HepG2 (cell line): ENCODE data around the gene RNF40. TPM values are rescaled to one million over a fixed set of nuclear protein-coding genes. Genes with fewer than 3 reads are reported as not detected.

Experiments used
- ATAC-seq: fragments of 200-7000 bp; cut with Tn5 transposase; 3 replicates; pipeline ENCODE4 v1.9.1; 2020; ENCODE audit warnings: mild to moderate bottlenecking, moderate library complexity
- BruUV-seq: library from RNA; stranded (reverse); fragments of 400-500 nt; replicated peaks from 2 replicates; lab custom pipeline; 2021; lab: Mats Ljungman, UMichigan
- CTCF ChIA-PET: fragments of 300-600 bp; formaldehyde crosslinking; extraction: SDS; loops from one replicate; lab custom pipeline; 2021; ENCODE audit warnings: low total read pairs, inconsistent platforms, low intra/inter-chr PET ratio; lab: Yijun Ruan, JAX
- POLR2A ChIA-PET: fragments of 350-600 bp; sonication (Branson Sonifier 250); formaldehyde crosslinking; loops from one replicate; lab custom pipeline; 2020; ENCODE audit warnings: antibody characterized with exemption, inconsistent platforms; lab: Yijun Ruan, JAX
- DNase-seq: peaks from one replicate; pipeline ENCODE4 v3.0.0-alpha.2; 2015; ENCODE audit warnings: low spot score
- FAIRE-seq: peaks from 3 replicates; lab custom pipeline; 2011; peaks lifted over from hg19 to GRCh38; lab: Jason Lieb, UNC
- H2AFZ ChIP-seq: one replicate; pipeline ENCODE4 v1.6.1; 2011; ENCODE audit warnings: low read length, inconsistent platforms
- H3K27ac ChIP-seq: fragments of 300-600 bp; 3 replicates; pipeline ENCODE4 v1.8.0; 2011; ENCODE audit warnings: mixed run types, mild to moderate bottlenecking, mixed read lengths, low read length, inconsistent platforms; ENCODE audit not compliant: insufficient read depth; ENCODE audit errors: extremely low read length
- H3K27me3 ChIP-seq, 2 experiments: fragments of 200-600 bp in 1 of 2; 2 replicates in 1 of 2; 3 replicates in 1 of 2; pipeline versions ENCODE4 v1.6.0 to v1.8.0; 2011; ENCODE audit warnings: low read length in 2 of 2, mild to moderate bottlenecking in 2 of 2, moderate library complexity in 2 of 2, inconsistent platforms in 1 of 2; ENCODE audit not compliant: insufficient read depth in 2 of 2, control insufficient read depth in 1 of 2
- H3K36me3 ChIP-seq, 2 experiments: fragments of 200-600 bp in 1 of 2; replicated peaks in 1 of 2; 2 replicates in 1 of 2; 3 replicates in 1 of 2; pipeline versions ENCODE4 v1.5.1 to v1.8.0; 2011; ENCODE audit warnings: low read length in 2 of 2, inconsistent platforms in 1 of 2; ENCODE audit not compliant: insufficient read depth in 2 of 2, control insufficient read depth in 1 of 2
- H3K4me1 ChIP-seq: 2 replicates; pipeline ENCODE4 v1.5.1; 2012; ENCODE audit warnings: low read length, inconsistent platforms; ENCODE audit not compliant: insufficient read depth
- H3K4me2 ChIP-seq: 2 replicates; pipeline ENCODE4 v1.6.0; 2011; ENCODE audit warnings: low read depth, low read length, inconsistent platforms
- H3K4me3 ChIP-seq, 3 experiments: fragments of 200-600 bp in 1 of 3; sonication (generic), shearing (Covaris generic) in 1 of 3; replicated peaks in 1 of 3; 2 replicates each; pipeline ENCODE4 v1.5.1; 2011 to 2016; ENCODE audit warnings: low read length in 3 of 3, inconsistent platforms in 2 of 3, low read depth in 2 of 3, mild to moderate bottlenecking in 2 of 3, control low read depth in 1 of 3, mixed read lengths in 1 of 3; ENCODE audit not compliant: insufficient read depth in 1 of 3
- H3K79me2 ChIP-seq: one replicate; pipeline ENCODE4 v1.6.1; 2011; ENCODE audit warnings: low read length, inconsistent platforms; ENCODE audit not compliant: insufficient read depth
- H3K9ac ChIP-seq: 2 replicates; pipeline ENCODE4 v1.6.0; 2011; ENCODE audit warnings: mild to moderate bottlenecking, low read depth, low read length, inconsistent platforms; ENCODE audit not compliant: insufficient read depth
- H3K9me3 ChIP-seq: 2 replicates; pipeline ENCODE4 v1.5.1; 2012; ENCODE audit warnings: mild to moderate bottlenecking, low read length
- H4K20me1 ChIP-seq: 2 replicates; pipeline ENCODE4 v1.6.0; 2011; ENCODE audit warnings: inconsistent platforms, mild to moderate bottlenecking, low read length, moderate library complexity; ENCODE audit not compliant: insufficient read depth
- ARNT2 ChIP-seq: sonication (generic); formaldehyde crosslinking; IDR thresholded peaks from 2 replicates; pipeline ENCODE4 v1.8.0; 2022; ENCODE audit warnings: mild to moderate bottlenecking, low read depth, missing genetic modification reagents, moderate library complexity
- CAMTA2 ChIP-seq: sonication (generic); formaldehyde crosslinking; IDR thresholded peaks from 2 replicates; pipeline ENCODE4 v1.4.0; 2020; ENCODE audit warnings: mild to moderate bottlenecking, missing genetic modification reagents, borderline replicate concordance
- KDM4B ChIP-seq: sonication (generic); formaldehyde crosslinking; IDR thresholded peaks from 2 replicates; pipeline ENCODE4 v1.4.0; 2020; ENCODE audit warnings: missing genetic modification reagents
- NFKB2 ChIP-seq: sonication (generic); formaldehyde crosslinking; IDR thresholded peaks from 2 replicates; pipeline ENCODE4 v1.4.0; 2020; ENCODE audit warnings: missing genetic modification reagents, borderline replicate concordance
- RXRA ChIP-seq: sonication (generic); formaldehyde crosslinking; IDR thresholded peaks from 2 replicates; pipeline ENCODE4 v1.5.1; 2020; ENCODE audit warnings: missing genetic modification reagents
- SNAI1 ChIP-seq: sonication (generic); formaldehyde crosslinking; IDR thresholded peaks from 2 replicates; pipeline ENCODE4 v1.5.0; 2020; ENCODE audit warnings: mild to moderate bottlenecking, missing genetic modification reagents, borderline replicate concordance
- SNAPC2 ChIP-seq: sonication (generic); formaldehyde crosslinking; IDR thresholded peaks from 2 replicates; pipeline ENCODE4 v1.8.1; 2022; ENCODE audit warnings: mild to moderate bottlenecking, missing genetic modification reagents
- TCF7L2 ChIP-seq: IDR thresholded peaks from 2 replicates; pipeline ENCODE4 v1.6.1; 2011; ENCODE audit warnings: mild to moderate bottlenecking, low read depth, low read length, moderate library complexity
- YEATS2 ChIP-seq: sonication (generic); formaldehyde crosslinking; IDR thresholded peaks from 2 replicates; pipeline ENCODE4 v1.4.0; 2020; ENCODE audit warnings: missing genetic modification reagents, borderline replicate concordance
- ZNF230 ChIP-seq: sonication (generic); formaldehyde crosslinking; IDR thresholded peaks from 2 replicates; pipeline ENCODE4 v1.4.0; 2020; ENCODE audit warnings: mild to moderate bottlenecking, missing genetic modification reagents
- ZNF235 ChIP-seq: sonication (generic); formaldehyde crosslinking; IDR thresholded peaks from 2 replicates; pipeline ENCODE4 v1.8.1; 2023; ENCODE audit warnings: mild to moderate bottlenecking, missing genetic modification reagents, borderline replicate concordance
- ZNF251 ChIP-seq: sonication (generic); formaldehyde crosslinking; IDR thresholded peaks from 2 replicates; pipeline ENCODE4 v1.9.0; 2021; ENCODE audit warnings: mild to moderate bottlenecking, missing genetic modification reagents
- ZNF326 ChIP-seq: sonication (generic); formaldehyde crosslinking; IDR thresholded peaks from 2 replicates; pipeline ENCODE4 v1.4.0; 2020; ENCODE audit warnings: missing genetic modification reagents, borderline replicate concordance
- ZNF484 ChIP-seq: sonication (generic); formaldehyde crosslinking; IDR thresholded peaks from 2 replicates; pipeline ENCODE4 v1.5.1; 2020; ENCODE audit warnings: mild to moderate bottlenecking, low read depth, missing genetic modification reagents, borderline replicate concordance
- ZNF777 ChIP-seq: sonication (generic); formaldehyde crosslinking; IDR thresholded peaks from 2 replicates; pipeline ENCODE4 v1.4.0; 2020; ENCODE audit warnings: missing genetic modification reagents
- ZNF790 ChIP-seq: sonication (generic); formaldehyde crosslinking; IDR thresholded peaks from 2 replicates; pipeline ENCODE4 v1.8.0; 2022; ENCODE audit warnings: missing genetic modification reagents, mild to moderate bottlenecking, borderline replicate concordance
- WGBS: methylation state at CpG from one replicate; pipeline ENCODE4 v1.1.6; 2017; ENCODE audit warnings: low lambda C conversion rate; 5-methylcytosine and 5-hydroxymethylcytosine counted together
- in situ Hi-C: cut with HindIII; loops from 2 replicates; pipeline ENCODE4 v1.10.0; 2017; ENCODE audit warnings: low pct_unique_long_range_greater_than_20kb; ENCODE audit not compliant: extremely low pct_ligation_motif_present
- intact Hi-C: fragments of 100-400 bp; cut with micrococcal nuclease; formaldehyde crosslinking; loops from one replicate; pipeline ENCODE4 v1.10.0; 2022; ENCODE audit not compliant: unreplicated experiment
- polyA plus RNA-seq, 8 experiments: library from polyadenylated mRNA; depleted of rRNA in 3 of 8; stranded (reverse) in 7 of 8; unstranded in 1 of 8; fragments of >200 nt; fragmentation: Illumina TruSeq in 4 of 8; extraction: Trizol in 4 of 8; gene quantifications; 2 replicates each; pipeline versions ENCODE4 v1.2.1 to v1.2.3, GENCODE V29; 2011 to 2016; ENCODE audit warnings: low read depth in 4 of 8, missing spikeins in 1 of 8, mixed read lengths in 1 of 8; ENCODE audit not compliant: insufficient read depth in 1 of 8
- total RNA-seq, 5 experiments: library from RNA; depleted of rRNA; stranded (reverse); fragments of >200 nt; fragmentation: Illumina TruSeq; extraction: Trizol; gene quantifications; 2 replicates each; pipeline ENCODE4 v1.2.3, GENCODE V29; 2016; ENCODE audit warnings: low read depth in 1 of 5
- TF ChIP-seq, protein P1 (sequence below): sonication (generic); formaldehyde crosslinking; IDR thresholded peaks from 2 replicates; pipeline ENCODE4 v1.8.0; 2022; ENCODE audit warnings: missing genetic modification reagents, mild to moderate bottlenecking, borderline replicate concordance
- TF ChIP-seq, protein P2 (sequence below): sonication (generic); formaldehyde crosslinking; IDR thresholded peaks from 2 replicates; pipeline ENCODE4 v1.4.0; 2020; ENCODE audit warnings: mild to moderate bottlenecking, missing genetic modification reagents

Gene RNF40
- total and polyA plus RNA-seq, 2 of the 13 experiments (the other 11 are each of a cell fraction or from before 2014, with no cell fraction given) = 84.0 to 85.6 TPM

DNA sequence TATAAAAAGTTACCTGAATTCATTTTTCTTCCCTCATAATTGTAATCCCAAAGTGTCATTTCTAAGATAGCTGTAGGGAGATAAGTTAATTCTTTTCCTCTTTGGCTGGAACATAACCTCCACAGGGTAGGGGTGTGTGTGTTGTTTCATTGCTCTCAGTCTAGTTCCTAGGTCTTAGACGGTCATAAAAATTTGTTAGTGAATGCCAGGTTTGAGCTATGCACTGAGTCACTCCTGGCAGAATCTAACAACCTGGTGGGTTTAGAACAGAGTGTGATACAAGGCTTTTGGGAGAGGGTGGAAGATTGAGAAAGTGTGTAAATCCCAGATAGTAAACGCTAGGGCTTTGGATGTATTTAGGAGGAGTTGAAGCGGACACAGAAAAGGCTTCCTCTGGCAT lies 14.8 kb upstream of the RNF40 start:
- peaks cover 8 to 15% of the 10 kb centered on the region in 2 experiments for H3K36me3 ChIP-seq
- BruUV-seq = no TSS peak

DNA sequence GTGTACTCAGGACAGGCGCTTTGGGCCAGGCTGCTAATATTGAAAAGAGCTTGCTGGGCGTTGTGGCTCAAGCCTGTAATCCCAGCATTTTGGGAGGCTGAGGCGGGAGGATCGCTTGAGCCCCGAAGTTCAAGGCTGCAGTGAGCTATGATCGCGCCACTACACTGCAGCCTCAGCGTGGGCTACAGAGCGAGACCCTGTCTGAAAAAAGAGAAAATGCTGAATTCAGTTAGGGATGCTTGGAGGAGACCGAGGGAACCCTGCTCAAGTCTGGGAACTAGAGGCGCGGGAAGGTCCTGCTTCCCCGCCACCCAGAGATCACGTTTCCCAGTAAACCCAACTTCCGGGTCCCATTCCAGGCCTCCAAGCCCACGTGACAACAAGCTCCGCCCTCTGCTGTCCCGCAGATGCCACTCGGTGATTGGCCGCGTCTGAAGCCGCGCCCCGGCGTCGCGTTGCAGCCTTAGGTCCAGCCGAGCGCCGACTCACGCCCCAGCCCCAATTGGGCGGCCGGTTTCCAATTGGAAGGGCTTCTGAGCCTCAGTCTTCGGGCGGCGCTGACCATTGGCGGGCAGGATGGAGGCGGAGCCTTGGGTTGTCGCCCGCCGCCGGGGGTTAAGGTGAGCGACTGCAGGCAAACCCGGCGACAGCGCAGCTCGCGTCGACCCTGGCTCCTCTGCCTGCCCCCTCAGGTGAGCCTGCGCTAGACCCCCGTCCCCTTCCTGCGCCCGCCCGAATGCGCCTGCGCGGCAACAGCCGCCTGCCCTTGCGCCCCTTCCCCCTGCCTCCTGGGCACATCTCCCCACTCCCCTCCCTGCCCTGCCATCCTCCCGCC lies 14.1 kb upstream of the RNF40 start, which contains the start of gene PHKG2:
Gene PHKG2 (plus strand): TSS at position 627 of the 835 bp plus-strand sequence. CDS start 396 bp downstream, outside the sequence.
- intact Hi-C loops (loop anchor here (1.0 to 10.0 kb wide), 5 partner anchors 14 to 681 kb away; partner anchors contain the start of genes ALDOA, CFAP119, RNF40 and SRCAP), in situ Hi-C loops (no loop called here)
- BruUV-seq = no TSS peak
- peaks cover 16% of the 10 kb centered on the region for H3K79me2 ChIP-seq
- ChIA-PET CTCF (no interaction called here), POLR2A (interaction anchor here (0.6 to 2.6 kb wide), 56 partner anchors 10 to 1069 kb away, joined by 3 to 35 read pairs (median 4); partner anchors contain the start of genes CFAP119, CTF1, FBRS and FBXL19)
- H2AFZ ChIP-seq = no peak within 1 kb of the TSS
- no peaks in the 10 kb centered on the region for H3K27me3 ChIP-seq
- peaks cover 51% of the 10 kb centered on the region for H3K4me1 ChIP-seq
- peak within 1 kb of the TSS; percentile 79 for H3K9ac ChIP-seq
- H3K27ac ChIP-seq = peak within 1 kb of the TSS; percentile 77
- H3K36me3 ChIP-seq = peaks cover 12 to 18% of the 10 kb centered on the region in 2 experiments
- peak within 1 kb of the TSS; percentile 81 for H3K4me2 ChIP-seq
- 9% methylated on average over 28 of the region's 60 CpGs for WGBS
- H4K20me1 ChIP-seq = no peaks in the 10 kb centered on the region
- peak; percentile 95 for FAIRE-seq
- no peaks in the 10 kb centered on the region for H3K9me3 ChIP-seq
- DNase-seq = peak; percentile 99
- peak within 1 kb of the TSS; percentile 73 to 89 (median 82) for H3K4me3 ChIP-seq
- peak; percentile 97 for ATAC-seq
- TF ChIP-seq ZNF251 (CRISPR knock-in tag) = no peak
- 0 out of 2 replicates have a peak, but pooled peaks have one; percentile 24 for TF ChIP-seq ZNF777 (CRISPR knock-in tag)
- peak; percentile 83; the same call in 1 of the 2 replicates for TF ChIP-seq ARNT2
- TF ChIP-seq ZNF326 (CRISPR knock-in tag) = no peak
- no peak for TF ChIP-seq ZNF230 (CRISPR knock-in tag)
- TF ChIP-seq, protein P1, sequence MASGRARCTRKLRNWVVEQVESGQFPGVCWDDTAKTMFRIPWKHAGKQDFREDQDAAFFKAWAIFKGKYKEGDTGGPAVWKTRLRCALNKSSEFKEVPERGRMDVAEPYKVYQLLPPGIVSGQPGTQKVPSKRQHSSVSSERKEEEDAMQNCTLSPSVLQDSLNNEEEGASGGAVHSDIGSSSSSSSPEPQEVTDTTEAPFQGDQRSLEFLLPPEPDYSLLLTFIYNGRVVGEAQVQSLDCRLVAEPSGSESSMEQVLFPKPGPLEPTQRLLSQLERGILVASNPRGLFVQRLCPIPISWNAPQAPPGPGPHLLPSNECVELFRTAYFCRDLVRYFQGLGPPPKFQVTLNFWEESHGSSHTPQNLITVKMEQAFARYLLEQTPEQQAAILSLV (CRISPR knock-in tag) = no peak; the same call in 1 of the 2 replicates
- TF ChIP-seq, protein P2, sequence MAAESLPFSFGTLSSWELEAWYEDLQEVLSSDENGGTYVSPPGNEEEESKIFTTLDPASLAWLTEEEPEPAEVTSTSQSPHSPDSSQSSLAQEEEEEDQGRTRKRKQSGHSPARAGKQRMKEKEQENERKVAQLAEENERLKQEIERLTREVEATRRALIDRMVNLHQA = no peak
- TF ChIP-seq ZNF484 (CRISPR knock-in tag) = no peak
- peak; percentile 86; the same call in 1 of the 2 replicates for TF ChIP-seq NFKB2 (CRISPR knock-in tag)
- TF ChIP-seq TCF7L2 = no peak
- TF ChIP-seq KDM4B = no peak
- peak; percentile 83 for TF ChIP-seq YEATS2 (CRISPR knock-in tag)

More for the DNA sequence above, 14.8 kb upstream of the RNF40 start:
- Histone ChIP-seq H3K9ac (peak overlapping the region; percentile 79), H3K4me3 (peak overlapping the region in 1 of 3 experiments; percentile 89; a peak in 2 of 6 replicates), H3K27ac (peak overlapping the region; percentile 77), H3K27me3 (no peaks in the 10 kb centered on the region), H3K79me2 (peaks cover 16% of the 10 kb centered on the region), H2AFZ (no peak overlapping the region), H3K9me3 (no peaks in the 10 kb centered on the region), H3K4me1 (peaks cover 51% of the 10 kb centered on the region), H3K4me2 (peak overlapping the region; percentile 81), H4K20me1 (no peaks in the 10 kb centered on the region)
- ChIA-PET POLR2A (interaction anchor here (0.6 to 2.6 kb wide), 42 partner anchors 10 to 1068 kb away, joined by 3 to 35 read pairs (median 5); partner anchors contain the start of genes CFAP119, CTF1, FBRS and FBXL19), CTCF (no interaction called here)
- peak; percentile 21 for FAIRE-seq
- in situ Hi-C loops = no loop called here
- intact Hi-C loops = loop anchor here (5.0 to 10.0 kb wide), 3 partner anchors 50 to 680 kb away; partner anchors contain the start of genes ALDOA and SRCAP
- DNase-seq = no peak
- no peak for ATAC-seq
- WGBS = 73% methylated on average over 3 of the region's 3 CpGs
- 0 out of 2 replicates have a peak, but pooled peaks have one; percentile 9 for TF ChIP-seq CAMTA2 (CRISPR knock-in tag)
- no peak for TF ChIP-seq RXRA (CRISPR knock-in tag)
- peak; percentile 40; the same call in 1 of the 2 replicates for TF ChIP-seq SNAI1 (CRISPR knock-in tag)
- 0 out of 2 replicates have a peak, but pooled peaks have one; percentile 41 for TF ChIP-seq ZNF790 (CRISPR knock-in tag)
- TF ChIP-seq ZNF235 (CRISPR knock-in tag) = 0 out of 2 replicates have a peak, but pooled peaks have one; percentile 2
- no peak for TF ChIP-seq SNAPC2
